ENCODE data around the gene CUL4A.

CUL4A gene

GRCh38 chr13:113204378-113204734 is 5.1 kb upstream of the CUL4A start:
- H3K36me3 ChIP-seq (ENCODE audit: insufficient read depth, low read length): peaks cover 9% of the 10 kb centered on the region; the same call in 1 of the 2 replicates
- H3K4me2 ChIP-seq (ENCODE audit: low read depth, low read length, poor library complexity, severe bottlenecking): peak overlapping the region; percentile 97
- H3K9me3 ChIP-seq (ENCODE audit: insufficient read depth, low read depth, low read length): no peaks in the 10 kb centered on the region
- H3K9ac ChIP-seq (ENCODE audit: low read depth, low read length, poor library complexity, severe bottlenecking): no peak overlapping the region
- no peaks in the 10 kb centered on the region for H3F3A ChIP-seq (ENCODE audit: low read depth)
- peaks cover 43% of the 10 kb centered on the region for H3K4me1 ChIP-seq (ENCODE audit: insufficient read depth, low read length, poor library complexity, severe bottlenecking)
- H3K27me3 ChIP-seq (ENCODE audit: insufficient read depth, low read length, poor library complexity, severe bottlenecking): no peaks in the 10 kb centered on the region
- H2AFZ ChIP-seq (ENCODE audit: low read length): no peak overlapping the region
- TF ChIP-seq EZH2phosphoT487 (IDR thresholded peaks at IDR 0.05; ENCODE audit: borderline replicate concordance): no peak
- TF ChIP-seq CTCF (conservative IDR thresholded peaks at IDR 0.05; ENCODE audit: low read length): no peak
- no peak overlapping the region for H3K4me3 ChIP-seq (ENCODE audit: low read length, poor library complexity, severe bottlenecking)
- no peaks in the 10 kb centered on the region for H3K9me2 ChIP-seq (replicated peaks; ENCODE audit: low read depth, low read length)
- peaks cover 65% of the 10 kb centered on the region for H3K79me2 ChIP-seq (ENCODE audit: insufficient read depth, low read length)
- peaks cover 34% of the 10 kb centered on the region for H4K20me1 ChIP-seq (ENCODE audit: insufficient read depth, low read length, poor library complexity, severe bottlenecking)

- H3F3A ChIP-seq (ENCODE audit: low read depth): no peaks in the 10 kb centered on the region
- peaks cover 50% of the 10 kb centered on the region for H3K4me1 ChIP-seq (ENCODE audit: insufficient read depth, low read length, poor library complexity, severe bottlenecking)
- no peaks in the 10 kb centered on the region for H3K9me3 ChIP-seq (ENCODE audit: insufficient read depth, low read depth, low read length)
- peak overlapping the region; percentile 95 for H3K9ac ChIP-seq (ENCODE audit: low read depth, low read length, poor library complexity, severe bottlenecking)
- H3K27me3 ChIP-seq (ENCODE audit: insufficient read depth, low read length, poor library complexity, severe bottlenecking): no peaks in the 10 kb centered on the region
- peaks cover 72% of the 10 kb centered on the region for H3K79me2 ChIP-seq (ENCODE audit: insufficient read depth, low read length)
- H3K36me3 ChIP-seq (ENCODE audit: insufficient read depth, low read length): no peaks in the 10 kb centered on the region
- no peak for TF ChIP-seq CTCF (conservative IDR thresholded peaks at IDR 0.05; ENCODE audit: low read length)
- TF ChIP-seq EZH2phosphoT487 (IDR thresholded peaks at IDR 0.05; ENCODE audit: borderline replicate concordance): no peak
- no peak overlapping the region for H3K4me3 ChIP-seq (ENCODE audit: low read length, poor library complexity, severe bottlenecking)
- H2AFZ ChIP-seq (ENCODE audit: low read length): no peak overlapping the region
- H3K4me2 ChIP-seq (ENCODE audit: low read depth, low read length, poor library complexity, severe bottlenecking): peak overlapping the region; percentile 97
- H4K20me1 ChIP-seq (ENCODE audit: insufficient read depth, low read length, poor library complexity, severe bottlenecking): peaks cover 41% of the 10 kb centered on the region
- no peaks in the 10 kb centered on the region for H3K9me2 ChIP-seq (replicated peaks; ENCODE audit: low read depth, low read length)
These were observed 3.9 kb upstream of the CUL4A start for GRCh38 chr13:113205428-113205931.

- peaks cover 66% of the 10 kb centered on the region for H3K4me1 ChIP-seq (ENCODE audit: insufficient read depth, low read length, poor library complexity, severe bottlenecking)
- peaks cover 59% of the 10 kb centered on the region for H4K20me1 ChIP-seq (ENCODE audit: insufficient read depth, low read length, poor library complexity, severe bottlenecking)
- TF ChIP-seq EZH2phosphoT487 (IDR thresholded peaks at IDR 0.05; ENCODE audit: borderline replicate concordance) (no peak), CTCF (conservative IDR thresholded peaks at IDR 0.05; ENCODE audit: low read length) (no peak)
- no peaks in the 10 kb centered on the region for H3K9me2 ChIP-seq (replicated peaks; ENCODE audit: low read depth, low read length)
- no peaks in the 10 kb centered on the region for H3K36me3 ChIP-seq (ENCODE audit: insufficient read depth, low read length)
- peak overlapping the region; percentile 97 for H3K4me2 ChIP-seq (ENCODE audit: low read depth, low read length, poor library complexity, severe bottlenecking)
- H3K9ac ChIP-seq (ENCODE audit: low read depth, low read length, poor library complexity, severe bottlenecking): peak overlapping the region; percentile 95
- peaks cover 85% of the 10 kb centered on the region for H3K79me2 ChIP-seq (ENCODE audit: insufficient read depth, low read length)
- no peaks in the 10 kb centered on the region for H3F3A ChIP-seq (ENCODE audit: low read depth)
- no peaks in the 10 kb centered on the region for H3K27me3 ChIP-seq (ENCODE audit: insufficient read depth, low read length, poor library complexity, severe bottlenecking)
- peak overlapping the region; percentile 96 for H3K4me3 ChIP-seq (ENCODE audit: low read length, poor library complexity, severe bottlenecking)
- no peak overlapping the region for H2AFZ ChIP-seq (ENCODE audit: low read length)
- no peaks in the 10 kb centered on the region for H3K9me3 ChIP-seq (ENCODE audit: insufficient read depth, low read depth, low read length)
These were observed 2.0 kb upstream of the CUL4A start for GRCh38 chr13:113207460-113207859.
